PFSK-1 (cell line): ENCODE measurements around the gene ZNF394.

ENCODE experiments used
- POLR2AphosphoS5 ChIP-seq: IDR thresholded peaks from 2 replicates; pipeline ENCODE4 v1.6.1; 2012; ENCODE audit warnings: low read depth, mild to moderate bottlenecking, control low read depth, low read length, moderate library complexity
- REST ChIP-seq, 2 experiments: IDR thresholded peaks; 2 replicates each; pipeline versions ENCODE4 v1.6.1 to v1.8.0; 2011 to 2012; ENCODE audit warnings: low read depth in 2 of 2, low read length in 2 of 2, control low read depth in 1 of 2, inconsistent platforms in 1 of 2, mild to moderate bottlenecking in 1 of 2, moderate library complexity in 1 of 2; ENCODE audit not compliant: insufficient read depth in 1 of 2
- SIN3A ChIP-seq: IDR thresholded peaks from 2 replicates; pipeline ENCODE4 v1.6.1; 2012; ENCODE audit warnings: mild to moderate bottlenecking, low read length, moderate library complexity, borderline replicate concordance; ENCODE audit not compliant: insufficient read depth

ZNF394 gene

DNA sequence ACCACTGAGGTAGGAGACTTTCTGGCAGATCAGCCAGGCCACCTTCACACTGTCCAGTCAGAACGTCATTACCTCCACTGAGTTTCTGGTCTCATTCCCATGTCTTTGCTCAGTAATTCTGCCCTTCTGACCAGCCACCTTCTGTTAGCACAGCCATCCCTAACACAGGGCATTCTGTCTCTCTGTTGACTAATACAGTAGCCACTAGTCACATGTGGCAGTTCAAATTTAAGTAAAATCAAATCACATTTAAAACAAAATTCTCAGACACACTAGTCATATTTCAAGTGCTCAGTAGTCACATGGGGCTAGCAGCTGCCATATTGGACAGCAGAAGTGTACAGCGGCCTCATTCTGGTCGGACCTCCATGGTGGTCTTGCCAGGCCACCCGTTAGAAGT is 54.0 kb downstream of the ZNF394 start:
- TF ChIP-seq REST (IDR thresholded peaks at IDR 0.05; ENCODE audit: insufficient read depth in 1 of 2, low read depth in 2 of 2, low read length in 2 of 2), result no peak
- no peak for TF ChIP-seq POLR2AphosphoS5
- TF ChIP-seq SIN3A, result no peak
